ENCODE results near the gene RBP4.

Gene RBP4

GRCh38 chr10:93589648-93590562, 11.1 kb downstream of the RBP4 start:
- no peak for FAIRE-seq
- TF ChIP-seq CTCF (IDR thresholded peaks at IDR 0.05; ENCODE audit: insufficient read depth, missing control alignments) = no peak
- no peak for DNase-seq (ENCODE audit: insufficient read length, low spot score)

GRCh38 chr10:93584445-93584844, 16.6 kb downstream of the RBP4 start:
- DNase-seq (ENCODE audit: insufficient read length, low spot score) = no peak
- no peak for FAIRE-seq
- no peak for TF ChIP-seq CTCF (IDR thresholded peaks at IDR 0.05; ENCODE audit: insufficient read depth, missing control alignments)

GRCh38 chr10:93580828-93581227, 20.2 kb downstream of the RBP4 start:
- FAIRE-seq (no peak), DNase-seq (ENCODE audit: insufficient read length, low spot score) (no peak)
- no peak for TF ChIP-seq CTCF (IDR thresholded peaks at IDR 0.05; ENCODE audit: insufficient read depth, missing control alignments)

DNA sequence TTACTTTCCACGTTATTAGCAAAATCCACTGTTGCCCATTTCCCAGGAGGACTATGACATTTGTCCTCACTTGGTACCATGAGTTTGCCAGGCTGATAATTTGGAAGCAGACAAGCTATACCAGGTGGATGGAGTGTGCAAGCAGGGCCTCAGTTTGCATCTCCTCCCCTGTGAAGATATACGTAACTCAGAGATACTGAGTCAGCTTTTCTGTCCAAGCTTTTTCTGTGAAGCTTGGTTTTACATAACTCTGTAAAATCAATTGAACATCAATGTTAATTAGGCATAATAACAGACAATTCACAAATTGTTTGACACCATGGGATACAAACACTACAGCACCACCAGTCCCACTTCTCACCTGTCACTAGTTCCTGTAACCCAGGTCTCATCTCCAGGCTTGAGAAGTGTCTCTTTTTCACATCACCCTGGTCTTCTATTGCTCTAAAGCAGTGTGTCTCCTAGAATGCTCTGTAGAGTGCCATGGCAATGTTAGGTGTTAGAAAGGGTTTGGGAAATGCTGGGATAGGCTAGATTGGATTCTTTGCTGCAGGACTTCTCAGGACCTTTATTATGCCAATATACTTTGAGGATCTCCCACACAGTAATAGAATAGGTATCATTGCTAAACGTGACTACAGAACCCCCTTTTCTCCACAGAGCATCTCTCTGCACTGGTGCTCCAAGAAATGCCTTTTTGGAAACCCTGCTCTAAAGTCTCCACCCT, 20.9 kb downstream of the RBP4 start:
- no peak for TF ChIP-seq CTCF (IDR thresholded peaks at IDR 0.05; ENCODE audit: insufficient read depth, missing control alignments)
- FAIRE-seq (no peak), DNase-seq (ENCODE audit: insufficient read length, low spot score) (no peak)

GRCh38 chr10:93579089-93579488, 21.9 kb downstream of the RBP4 start:
- TF ChIP-seq CTCF (IDR thresholded peaks at IDR 0.05; ENCODE audit: insufficient read depth, missing control alignments) = no peak
- FAIRE-seq (no peak), DNase-seq (ENCODE audit: insufficient read length, low spot score) (no peak)

DNA sequence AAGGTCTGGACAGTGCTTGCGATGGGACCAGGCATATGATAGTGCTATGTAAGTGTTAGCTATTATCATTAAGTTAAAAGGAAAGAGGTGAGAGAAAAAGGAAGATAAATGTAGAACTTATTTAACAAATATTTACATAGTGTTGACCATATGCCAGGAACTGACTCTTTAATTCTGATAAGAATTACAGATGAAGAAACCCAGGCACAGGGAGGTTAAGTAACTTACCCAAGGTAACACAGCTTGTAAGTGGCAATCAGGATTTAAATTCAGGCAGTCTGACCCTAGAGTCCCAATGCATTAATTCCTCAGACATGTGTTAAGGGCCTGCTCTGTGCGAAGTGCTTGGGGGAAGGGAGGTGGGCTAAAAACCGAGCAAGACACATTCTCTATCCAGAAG, 23.5 kb downstream of the RBP4 start:
- no peak for DNase-seq (ENCODE audit: insufficient read length, low spot score)
- FAIRE-seq = no peak
- TF ChIP-seq CTCF (IDR thresholded peaks at IDR 0.05; ENCODE audit: insufficient read depth, missing control alignments) = no peak

DNA sequence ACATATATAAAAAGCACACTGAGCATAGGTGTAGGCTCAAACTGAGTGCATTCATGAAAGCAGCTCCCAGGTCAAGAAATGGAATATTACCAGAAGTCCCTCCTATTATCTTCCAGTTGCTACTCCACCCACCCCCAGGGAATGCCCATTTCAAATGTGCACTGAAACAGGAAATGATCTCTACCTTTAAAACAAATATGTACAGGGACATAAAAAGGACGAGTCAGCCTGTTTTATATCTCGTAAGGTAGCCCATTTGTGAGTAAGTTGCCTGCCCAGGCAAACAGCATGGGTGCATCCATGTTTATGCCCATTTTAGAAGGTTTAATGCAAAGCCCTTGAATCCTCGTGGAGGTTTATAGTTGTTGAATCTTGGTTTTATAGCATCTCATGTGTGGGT, 24.1 kb downstream of the RBP4 start:
- DNase-seq (ENCODE audit: insufficient read length, low spot score) = no peak
- FAIRE-seq = no peak
- no peak for TF ChIP-seq CTCF (IDR thresholded peaks at IDR 0.05; ENCODE audit: insufficient read depth, missing control alignments)

Data from D721Med (cell line).